ES-I3 (cell line): Measurements from ENCODE around the gene PRAMEF18.
"Not testable (repeated sequence)": the region's sequence is repeated elsewhere in the genome, so short reads cannot be mapped to it uniquely, and the experiment has no call there.

Source experiments
- H3K36me3 ChIP-seq: 2 replicates; pipeline ENCODE4 v1.6.1; 2013; ENCODE audit warnings: mild to moderate bottlenecking, low read length, control low read depth, moderate library complexity; ENCODE audit not compliant: insufficient read depth
- H3K4me1 ChIP-seq: 2 replicates; pipeline ENCODE4 v1.6.1; 2013; ENCODE audit warnings: mild to moderate bottlenecking, control low read depth, low read length; ENCODE audit not compliant: insufficient read depth
- H3K9ac ChIP-seq: 2 replicates; pipeline ENCODE4 v1.6.1; 2013; ENCODE audit warnings: low read depth, mild to moderate bottlenecking, low read length, moderate library complexity
- H3K9me3 ChIP-seq: 2 replicates; pipeline ENCODE4 v1.6.1; 2013; ENCODE audit warnings: mild to moderate bottlenecking, low read length, moderate library complexity; ENCODE audit not compliant: control insufficient read depth, insufficient read depth

The PRAMEF18 gene

GRCh38 chr1:13225675-13226204 is at the start of gene PRAMEF18:
Gene PRAMEF18, minus strand, starts transcription at chr1:13226154. Its CDS starts 48 bp downstream, at chr1:13226106.
- not testable (repeated sequence) for H3K36me3 ChIP-seq, H3K9me3 ChIP-seq, H3K4me1 ChIP-seq, H3K9ac ChIP-seq

- not testable (repeated sequence) for H3K4me1 ChIP-seq, H3K9me3 ChIP-seq, H3K36me3 ChIP-seq, H3K9ac ChIP-seq
Measured at GRCh38 chr1:13265124-13265523, 39.2 kb upstream of the PRAMEF18 start.

- H3K36me3 ChIP-seq, H3K9ac ChIP-seq, H3K9me3 ChIP-seq, H3K4me1 ChIP-seq: not testable (repeated sequence)
Measured at GRCh38 chr1:13253898-13254297, 27.9 kb upstream of the PRAMEF18 start, which contains the start of gene PRAMEF5. Gene PRAMEF5, plus strand, starts transcription at chr1:13254198. Its CDS starts 5,071 bp downstream, at chr1:13259269.

GRCh38 chr1:13247122-13247521 is 21.2 kb upstream of the PRAMEF18 start:
- H3K9me3 ChIP-seq, H3K36me3 ChIP-seq, H3K9ac ChIP-seq, H3K4me1 ChIP-seq: not testable (repeated sequence)

GRCh38 chr1:13246554-13246871 is 20.6 kb upstream of the PRAMEF18 start:
- not testable (repeated sequence) for H3K4me1 ChIP-seq, H3K9ac ChIP-seq, H3K36me3 ChIP-seq, H3K9me3 ChIP-seq

GRCh38 chr1:13245841-13246553 is 20.0 kb upstream of the PRAMEF18 start:
- not testable (repeated sequence) for H3K4me1 ChIP-seq

GRCh38 chr1:13243536-13244263 is 17.7 kb upstream of the PRAMEF18 start:
- H3K4me1 ChIP-seq, H3K36me3 ChIP-seq, H3K9ac ChIP-seq, H3K9me3 ChIP-seq: not testable (repeated sequence)

More at GRCh38 chr1:13245841-13246553, 20.0 kb upstream of the PRAMEF18 start:
- not testable (repeated sequence) for H3K36me3 ChIP-seq, H3K9ac ChIP-seq, H3K9me3 ChIP-seq

GRCh38 chr1:13239633-13240032 is 13.7 kb upstream of the PRAMEF18 start:
- not testable (repeated sequence) for H3K9me3 ChIP-seq, H3K4me1 ChIP-seq, H3K9ac ChIP-seq, H3K36me3 ChIP-seq

GRCh38 chr1:13237572-13237971 is 11.6 kb upstream of the PRAMEF18 start:
- not testable (repeated sequence) for H3K36me3 ChIP-seq, H3K9me3 ChIP-seq, H3K9ac ChIP-seq, H3K4me1 ChIP-seq

- not testable (repeated sequence) for H3K36me3 ChIP-seq, H3K9ac ChIP-seq, H3K9me3 ChIP-seq, H3K4me1 ChIP-seq
Measured at GRCh38 chr1:13234057-13234456, 8.1 kb upstream of the PRAMEF18 start.

- H3K4me1 ChIP-seq, H3K9me3 ChIP-seq, H3K36me3 ChIP-seq, H3K9ac ChIP-seq: not testable (repeated sequence)
Measured at GRCh38 chr1:13232056-13232455, 6.1 kb upstream of the PRAMEF18 start.

GRCh38 chr1:13231061-13231750 is 5.3 kb upstream of the PRAMEF18 start:
- not testable (repeated sequence) for H3K36me3 ChIP-seq, H3K9me3 ChIP-seq, H3K4me1 ChIP-seq, H3K9ac ChIP-seq

GRCh38 chr1:13230601-13231000 is 4.6 kb upstream of the PRAMEF18 start:
- not testable (repeated sequence) for H3K4me1 ChIP-seq, H3K9ac ChIP-seq, H3K9me3 ChIP-seq, H3K36me3 ChIP-seq

- H3K9ac ChIP-seq, H3K9me3 ChIP-seq, H3K4me1 ChIP-seq, H3K36me3 ChIP-seq: not testable (repeated sequence)
Measured at GRCh38 chr1:13230096-13230495, 4.1 kb upstream of the PRAMEF18 start.

GRCh38 chr1:13228343-13228781 is 2.4 kb upstream of the PRAMEF18 start:
- H3K36me3 ChIP-seq: no peaks in the 10 kb centered on the region
- no peak overlapping the region for H3K9ac ChIP-seq
- H3K9me3 ChIP-seq: no peaks in the 10 kb centered on the region
- no peaks in the 10 kb centered on the region for H3K4me1 ChIP-seq
